HG03565 (cell line): ENCODE data around the gene SF3A1.
"Not testable (repeated sequence)": the region's sequence is repeated elsewhere in the genome, so short reads cannot be mapped to it uniquely, and the experiment has no call there.

ENCODE experiments used
- ATAC-seq: cut with Tn5 transposase; IDR thresholded peaks from one replicate; pipeline ENCODE4 v1.9.1; 2021; ENCODE audit warnings: mild to moderate bottlenecking, moderate library complexity; ENCODE audit not compliant: unreplicated experiment

The SF3A1 gene

DNA sequence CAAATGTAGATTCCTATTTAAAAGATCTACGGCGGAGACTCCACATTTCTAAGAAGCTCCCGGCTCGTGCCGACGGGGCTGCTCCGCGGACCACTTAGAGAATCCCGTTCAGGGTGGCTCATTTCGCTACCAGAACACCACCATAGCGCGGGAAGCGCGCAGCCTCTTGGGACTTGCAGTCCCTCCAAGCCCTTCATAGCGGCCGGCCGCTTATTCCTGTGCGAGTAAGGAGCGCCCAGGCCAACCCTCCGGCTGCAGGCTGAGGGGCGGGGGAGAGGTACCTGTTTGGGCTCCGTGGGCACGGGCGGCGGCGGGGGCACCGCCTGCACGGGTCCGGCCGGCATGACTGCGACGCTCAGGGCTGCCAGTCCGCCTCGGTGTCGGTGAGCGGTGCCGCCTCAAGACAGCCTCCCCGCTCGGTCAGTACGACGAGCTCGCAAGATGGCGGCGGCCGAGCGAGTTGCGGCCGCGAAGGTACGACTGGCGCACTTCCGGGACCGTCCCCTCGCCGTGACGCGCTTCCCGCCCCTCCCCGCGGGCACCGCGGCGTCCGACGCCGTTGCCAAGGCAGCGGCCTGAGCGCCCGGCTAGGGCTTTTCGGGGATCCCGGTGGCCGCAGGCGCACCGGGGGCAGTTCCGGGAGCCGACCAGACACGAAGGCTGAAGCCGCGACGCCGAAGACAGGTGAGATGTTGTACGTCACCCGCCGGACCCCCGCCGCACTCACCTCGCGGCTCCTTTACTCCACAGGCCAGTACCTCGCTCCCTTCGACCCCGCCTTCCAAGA is at the start of gene SF3A1, which contains the start of gene CCDC157:
SF3A1 (minus strand) TSS at position 446 of the 787 bp plus-strand sequence; CDS start at position 344, 102 bp downstream.
CCDC157 (plus strand) TSS at position 559 of the 787 bp plus-strand sequence. CDS start 8,994 bp downstream, outside the sequence.
- peak; percentile 84 for ATAC-seq

- ATAC-seq, result no peak
Observed at GRCh38 chr22:30406400-30406799, 49.7 kb upstream of the SF3A1 start.

DNA sequence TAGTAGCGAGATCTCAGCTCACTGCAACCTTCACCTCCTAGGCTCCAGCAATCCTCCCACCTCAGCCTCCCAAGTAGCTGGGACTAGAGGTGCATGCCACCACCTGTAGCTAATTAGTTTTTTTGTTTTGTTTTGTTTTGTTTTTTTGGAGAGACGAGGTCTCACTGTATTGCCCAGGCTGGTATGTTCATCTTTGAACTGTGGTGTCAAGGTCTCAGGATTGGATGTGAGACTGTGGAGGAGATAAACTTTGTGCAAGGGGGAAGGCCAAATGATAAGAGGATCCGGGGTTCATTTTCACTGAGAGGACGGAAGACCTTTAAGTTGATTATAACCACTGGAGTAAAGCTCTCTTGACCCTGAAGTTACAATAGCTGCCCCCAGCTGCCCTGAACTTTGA is 49.0 kb upstream of the SF3A1 start:
- no peak for ATAC-seq

DNA sequence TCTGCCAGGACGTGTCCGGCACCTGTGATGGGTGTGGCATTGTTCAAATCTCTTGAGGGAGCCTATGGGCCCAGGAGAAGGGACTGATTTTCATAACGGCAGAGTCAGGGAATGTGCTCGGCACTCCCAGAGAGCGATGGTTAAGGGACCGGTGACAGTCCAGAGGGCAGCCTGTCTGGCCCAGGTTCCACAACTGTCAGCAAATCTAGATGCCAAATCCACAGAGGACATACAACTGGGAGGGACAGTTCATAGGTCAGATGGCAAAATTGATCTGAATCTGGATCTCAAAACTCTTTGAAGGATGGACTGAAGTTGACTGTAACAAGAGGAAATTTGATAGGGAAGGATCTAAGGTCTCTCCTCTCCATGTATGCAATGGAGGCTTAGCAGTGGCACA is 47.6 kb upstream of the SF3A1 start:
- ATAC-seq, result no peak

DNA sequence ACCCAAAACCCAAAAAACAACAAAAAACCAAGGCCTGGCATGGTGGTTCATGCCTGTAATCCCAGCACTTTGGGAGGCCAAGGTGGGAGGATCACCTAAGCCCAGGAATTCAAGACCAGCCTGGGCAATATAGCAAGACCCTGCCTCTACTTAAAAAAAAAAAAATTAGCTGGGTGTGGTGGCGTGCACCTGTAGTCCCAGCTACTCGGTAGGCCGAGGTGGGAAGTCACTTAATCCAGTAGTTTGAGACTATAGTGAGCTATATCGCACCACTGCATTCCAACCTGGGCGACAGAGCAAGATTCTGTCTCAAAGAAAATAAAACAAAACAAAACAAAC is 46.0 kb upstream of the SF3A1 start:
- ATAC-seq, result not testable (repeated sequence)

- ATAC-seq, result no peak
Observed at GRCh38 chr22:30402028-30402765, 45.5 kb upstream of the SF3A1 start.

DNA sequence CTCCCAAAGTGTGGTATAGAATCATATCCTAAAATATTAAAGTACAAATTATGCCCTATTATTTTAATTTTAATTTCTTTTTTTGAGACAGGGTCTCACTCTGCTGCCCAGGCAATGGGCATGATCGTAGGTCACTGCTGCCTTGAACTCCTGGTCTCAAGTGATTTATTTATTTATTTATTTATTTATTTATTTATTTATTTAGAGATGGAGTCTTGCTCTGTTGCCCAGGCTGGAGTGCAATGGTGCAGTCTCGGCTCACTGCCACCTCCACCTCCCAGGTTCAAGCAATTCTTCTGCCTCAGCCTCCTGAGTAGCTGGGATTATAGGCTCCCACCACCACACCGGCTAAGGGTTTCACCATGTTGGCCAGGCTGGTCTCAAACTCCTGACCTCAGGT is 44.3 kb upstream of the SF3A1 start:
- not testable (repeated sequence) for ATAC-seq

- no peak for ATAC-seq
Observed at GRCh38 chr22:30400159-30400558, 43.5 kb upstream of the SF3A1 start.

DNA sequence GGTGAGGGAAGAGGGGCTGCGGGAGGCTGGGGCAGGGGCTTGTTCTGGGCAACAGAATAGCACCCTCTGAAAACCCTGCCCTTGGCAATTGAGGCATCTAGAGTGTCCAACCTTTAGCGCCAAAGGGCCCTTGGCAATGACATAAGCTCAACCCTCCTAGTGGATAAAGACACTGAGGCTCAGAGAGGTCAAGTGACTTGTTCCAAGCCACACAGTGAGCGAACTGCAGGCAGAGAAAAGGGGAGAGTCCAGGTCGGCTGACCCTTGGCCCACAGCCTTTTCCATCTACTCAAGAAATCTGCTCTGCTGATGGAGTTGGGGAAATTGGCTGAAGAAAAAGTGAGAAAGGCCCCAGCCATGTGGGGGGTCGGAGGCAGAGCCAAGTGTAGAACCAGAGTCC is 43.0 kb upstream of the SF3A1 start:
- ATAC-seq, result no peak

GRCh38 chr22:30398685-30399680 is 42.3 kb upstream of the SF3A1 start:
- no peak for ATAC-seq

DNA sequence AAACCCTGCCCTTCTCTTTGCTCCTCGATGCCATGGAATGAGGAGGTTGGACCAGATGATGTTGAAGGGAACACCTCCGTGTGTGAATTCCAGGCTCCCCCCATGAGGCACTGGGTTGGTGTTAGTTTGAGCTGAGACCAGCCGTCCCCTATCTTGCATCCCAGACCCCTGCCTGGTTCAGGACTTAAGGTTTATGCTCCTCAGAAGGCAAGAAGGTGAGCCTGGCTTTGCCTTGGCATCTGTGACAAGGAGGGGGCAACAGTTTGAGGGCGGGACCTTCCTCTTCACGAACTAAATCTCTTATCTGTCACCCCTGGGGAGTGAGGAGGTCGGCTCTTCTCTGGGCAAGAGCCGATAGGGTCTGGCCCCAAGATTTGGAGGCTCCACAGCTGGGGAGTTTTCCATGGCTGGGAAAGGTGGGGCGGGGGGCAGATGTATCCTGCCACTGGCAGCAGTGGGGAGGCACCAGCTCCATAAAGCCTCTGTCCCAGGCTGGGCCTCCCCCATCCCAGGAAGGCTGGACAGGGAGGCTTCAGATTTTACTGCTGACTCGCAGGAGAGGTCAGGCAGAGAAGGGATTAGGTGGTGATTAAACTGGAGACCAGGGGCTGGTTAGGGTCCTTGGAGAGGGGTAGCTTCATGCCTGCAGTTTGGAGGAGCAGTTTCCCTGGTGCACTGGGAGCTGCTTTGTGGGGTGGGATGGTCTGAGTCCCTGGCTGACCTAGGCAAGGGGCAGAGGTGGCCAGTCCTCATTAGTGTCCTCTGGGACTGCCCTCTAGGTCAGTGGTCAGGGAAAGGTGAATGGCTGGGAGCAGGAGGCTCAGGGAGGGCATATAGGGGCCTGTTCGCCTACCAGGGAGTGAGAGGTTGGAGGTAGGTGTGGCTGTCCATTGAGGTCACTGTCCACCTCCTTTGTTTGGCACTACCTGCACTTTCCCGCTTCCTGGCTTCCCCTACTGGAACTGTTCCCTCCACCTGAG is 41.3 kb upstream of the SF3A1 start:
- no peak for ATAC-seq

- ATAC-seq, result no peak
Observed at GRCh38 chr22:30396871-30397655, 40.4 kb upstream of the SF3A1 start, which contains the start of gene SEC14L2. TSS of gene SEC14L2 (plus strand) at chr22:30397018. CDS start at chr22:30397117, 99 bp downstream.

GRCh38 chr22:30393885-30394284 is 37.2 kb upstream of the SF3A1 start:
- ATAC-seq, result no peak

- ATAC-seq, result no peak
Observed at GRCh38 chr22:30393322-30393680, 36.6 kb upstream of the SF3A1 start.

GRCh38 chr22:30392661-30393321 is 36.1 kb upstream of the SF3A1 start:
- ATAC-seq, result no peak

GRCh38 chr22:30390974-30391691 is 34.4 kb upstream of the SF3A1 start:
- no peak for ATAC-seq

DNA sequence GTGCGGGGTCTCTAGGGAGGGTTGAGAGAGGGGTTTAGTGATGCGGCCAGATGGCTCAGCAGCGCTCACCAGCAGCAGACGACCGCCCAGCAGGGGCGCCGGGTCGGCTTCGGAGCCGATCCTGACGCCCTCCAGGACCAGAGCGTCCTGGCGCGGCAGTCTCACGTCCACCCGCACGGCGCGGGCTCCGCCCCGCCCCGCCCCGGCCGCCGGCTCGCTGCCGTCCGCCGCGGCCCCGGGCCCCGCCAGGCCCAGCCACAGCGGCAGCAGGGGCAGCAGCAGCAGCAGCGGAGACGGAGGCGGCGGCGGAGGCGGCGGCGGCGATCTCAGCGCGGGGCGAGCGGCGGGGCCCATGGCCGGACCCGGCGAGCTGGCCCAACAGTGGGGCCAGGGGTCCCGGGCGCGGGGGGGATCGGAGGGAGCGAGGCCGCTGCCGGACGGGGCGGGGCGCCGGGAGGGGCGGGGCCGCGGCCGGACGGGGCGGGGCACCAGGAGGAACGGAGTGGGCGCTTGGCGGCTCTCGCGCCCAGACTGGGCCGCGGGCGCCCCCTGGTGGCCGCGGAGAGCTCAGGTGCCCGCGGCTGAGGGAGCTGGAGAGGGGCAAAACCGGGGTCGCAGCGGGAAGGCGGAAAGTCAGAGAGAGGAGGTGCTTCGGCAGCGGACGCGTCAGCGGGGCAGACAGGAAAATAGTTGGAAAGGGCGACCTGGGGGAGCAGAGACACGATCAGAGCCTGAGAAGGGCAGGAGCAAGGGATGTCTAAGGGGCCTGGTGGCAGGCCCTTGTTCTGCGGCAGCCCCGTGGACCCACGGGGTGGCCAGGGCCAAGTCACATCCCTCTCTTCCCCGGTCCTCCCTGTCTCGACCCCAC is 30.5 kb upstream of the SF3A1 start, which contains the start of gene RNF215:
RNF215 (minus strand) TSS at position 452 of the 868 bp plus-strand sequence; CDS start at position 354, 98 bp downstream.
- ATAC-seq, result peak; percentile 52
